SKM-1 treated with dmso at 0.1 percent for 144 hours (cell line): Measurements from ENCODE around the gene OR7C1.
"Not testable (repeated sequence)": the region's sequence is repeated elsewhere in the genome, so short reads cannot be mapped to it uniquely, and the experiment has no call there.

Experiments used
- DNase-seq: peaks from one replicate; lab custom pipeline; 2025; ENCODE audit not compliant: unreplicated experiment; lab: John Stamatoyannopoulos, UW

The OR7C1 gene

DNA sequence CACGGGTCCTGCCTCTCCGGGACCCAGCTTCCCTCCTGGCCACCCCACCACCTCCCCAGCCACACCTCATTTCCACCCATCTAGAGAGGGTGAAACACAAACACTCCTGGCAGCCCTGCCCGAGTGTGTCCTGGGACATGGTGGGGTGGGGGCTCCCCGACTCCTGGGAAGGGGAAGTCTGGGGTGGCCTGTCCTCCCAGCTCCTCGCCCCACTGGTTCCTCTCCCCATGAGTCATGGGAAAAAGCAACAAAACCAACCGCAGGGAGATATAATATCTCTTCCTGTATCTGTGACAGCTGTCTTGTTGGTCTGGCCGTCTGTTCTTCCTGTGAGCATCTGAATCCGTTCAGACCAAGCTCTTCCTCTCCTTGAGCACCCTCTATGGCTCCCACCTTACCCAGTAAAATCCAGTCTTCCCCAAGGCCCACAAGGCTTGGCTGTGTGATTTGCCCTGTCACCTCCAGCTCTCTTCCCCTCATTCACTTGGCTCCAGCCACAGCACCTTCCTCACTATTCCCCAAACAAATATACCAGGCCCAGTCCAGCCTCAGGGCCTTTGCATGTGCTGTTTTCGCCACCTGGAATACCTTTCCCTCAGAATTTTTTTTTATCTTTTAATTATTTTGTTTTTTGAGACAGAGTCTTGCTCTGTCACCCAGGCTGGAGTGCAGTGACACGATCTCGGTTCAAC is 49.7 kb downstream of the OR7C1 start:
- DNase-seq: peak; percentile 95

DNA sequence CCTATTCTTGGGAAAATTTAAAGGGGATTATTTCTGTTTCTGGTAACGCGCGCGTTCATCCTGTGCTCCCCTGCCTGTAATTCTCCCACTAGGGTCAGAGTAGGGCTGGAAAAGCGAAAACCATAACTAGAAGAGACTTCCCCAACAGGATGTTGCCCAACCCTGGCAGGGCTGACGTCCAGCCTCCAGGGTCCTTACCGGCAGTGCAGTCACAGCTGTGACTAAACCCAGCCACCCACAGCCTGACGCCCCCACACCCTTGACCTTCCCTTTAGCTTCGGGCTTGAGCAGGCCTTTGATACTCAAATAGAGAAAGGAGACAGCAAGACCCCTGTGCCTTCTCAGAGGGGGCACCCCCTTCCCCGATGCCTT is 50.3 kb downstream of the OR7C1 start:
- peak; percentile 68 for DNase-seq

DNA sequence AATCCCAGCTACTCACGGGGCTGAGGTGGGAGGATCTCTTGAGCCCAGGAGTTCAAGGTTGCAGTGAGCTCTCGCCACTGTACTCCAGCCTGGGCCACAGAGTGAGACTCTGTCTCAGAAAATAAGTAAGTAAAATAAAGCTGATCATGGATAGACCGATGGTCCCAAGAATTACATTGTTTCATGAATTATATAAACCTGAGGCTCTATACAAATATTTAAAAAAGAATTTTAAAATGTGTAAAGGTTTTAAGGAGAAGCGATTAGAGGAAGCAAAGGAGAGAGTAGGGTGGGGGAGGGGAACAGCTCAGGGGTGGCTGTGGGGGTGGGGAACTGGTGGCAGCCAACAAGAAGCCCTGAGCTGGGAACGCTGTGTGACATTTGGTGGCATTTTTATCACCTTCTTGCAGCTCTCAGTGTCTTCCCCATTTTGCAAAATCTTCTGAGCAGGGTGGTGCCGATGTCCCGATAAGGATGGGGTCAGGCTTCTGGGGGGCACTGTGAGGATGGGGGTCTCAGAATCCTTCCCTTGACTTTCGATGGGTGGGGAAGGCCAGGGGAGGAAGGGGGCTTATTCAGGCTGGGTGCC is 51.5 kb downstream of the OR7C1 start:
- peak; percentile 5 for DNase-seq

DNA sequence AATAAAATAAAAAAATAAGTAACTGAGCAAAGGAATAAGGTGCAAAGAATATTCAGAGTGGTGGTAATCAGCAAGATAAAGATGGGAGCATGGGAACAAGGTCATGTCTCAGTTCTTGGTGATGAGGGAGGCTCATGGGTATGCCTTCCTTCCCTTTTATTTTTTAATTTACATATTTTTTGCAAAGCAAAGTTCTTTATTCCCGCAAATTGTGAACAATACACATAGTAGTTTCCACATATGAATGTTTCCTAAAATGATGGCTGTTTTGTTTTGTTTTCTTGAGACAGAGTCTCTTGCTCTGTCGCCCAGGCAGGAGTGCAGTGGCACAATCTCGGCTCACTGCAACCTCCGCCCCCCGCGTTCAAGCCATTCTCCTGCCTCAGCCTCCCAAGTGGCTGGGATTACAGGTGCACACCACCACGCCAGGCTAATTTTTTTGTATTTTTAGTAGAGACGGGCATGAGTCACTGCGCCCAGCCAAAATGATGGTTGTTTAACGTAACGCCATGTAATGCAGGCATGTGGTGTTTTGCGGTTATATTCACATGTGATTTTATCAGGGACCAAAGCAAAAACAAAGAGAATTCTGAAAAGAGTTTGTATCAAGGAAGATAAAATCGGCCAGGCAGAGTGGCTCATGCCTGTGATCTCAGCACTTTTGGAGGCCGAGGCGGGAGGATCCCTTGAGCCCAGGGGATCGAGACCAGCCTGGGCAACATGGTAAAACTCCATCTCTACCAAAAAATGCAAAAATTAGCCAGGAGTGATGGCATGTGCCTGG is 52.2 kb downstream of the OR7C1 start:
- DNase-seq: no peak

DNA sequence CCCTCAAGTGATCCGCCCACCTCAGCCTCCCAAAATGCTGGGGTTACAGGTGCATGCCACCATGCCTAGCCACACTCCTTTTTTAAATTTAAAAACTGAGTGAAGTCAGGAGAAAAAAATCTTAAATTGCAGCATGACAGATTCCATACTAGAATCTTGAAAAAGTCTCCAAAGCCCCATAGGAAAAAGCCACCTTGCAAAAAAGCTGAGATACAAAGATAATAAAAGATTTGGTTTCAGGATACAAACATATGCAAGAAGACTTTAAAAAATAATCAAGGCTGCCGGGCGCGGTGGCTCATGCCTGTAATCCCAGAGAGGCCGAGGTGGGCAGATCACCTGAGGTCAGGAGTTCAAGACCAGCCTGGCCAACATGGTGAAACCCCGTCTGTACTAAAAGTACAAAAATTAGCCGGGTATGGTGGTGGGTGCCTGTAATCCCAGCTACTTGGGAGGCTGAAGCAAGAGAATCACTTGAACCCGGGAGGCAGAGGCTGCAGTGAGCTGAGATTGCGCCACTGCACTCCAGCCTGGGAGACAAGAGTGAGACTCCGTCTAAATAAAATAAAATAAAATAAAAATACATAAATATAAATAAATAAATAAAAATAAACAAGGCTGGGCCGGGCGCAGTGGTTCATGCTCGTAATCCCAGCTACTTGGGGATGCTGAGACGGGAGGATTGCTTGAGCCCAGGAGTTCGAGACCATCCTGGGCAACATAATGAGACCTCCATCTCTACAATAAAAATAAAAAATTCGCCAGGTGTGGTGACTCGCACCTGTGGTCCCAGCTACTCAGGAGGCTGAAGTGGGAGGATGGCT is 53.1 kb downstream of the OR7C1 start:
- DNase-seq: not testable (repeated sequence)

DNA sequence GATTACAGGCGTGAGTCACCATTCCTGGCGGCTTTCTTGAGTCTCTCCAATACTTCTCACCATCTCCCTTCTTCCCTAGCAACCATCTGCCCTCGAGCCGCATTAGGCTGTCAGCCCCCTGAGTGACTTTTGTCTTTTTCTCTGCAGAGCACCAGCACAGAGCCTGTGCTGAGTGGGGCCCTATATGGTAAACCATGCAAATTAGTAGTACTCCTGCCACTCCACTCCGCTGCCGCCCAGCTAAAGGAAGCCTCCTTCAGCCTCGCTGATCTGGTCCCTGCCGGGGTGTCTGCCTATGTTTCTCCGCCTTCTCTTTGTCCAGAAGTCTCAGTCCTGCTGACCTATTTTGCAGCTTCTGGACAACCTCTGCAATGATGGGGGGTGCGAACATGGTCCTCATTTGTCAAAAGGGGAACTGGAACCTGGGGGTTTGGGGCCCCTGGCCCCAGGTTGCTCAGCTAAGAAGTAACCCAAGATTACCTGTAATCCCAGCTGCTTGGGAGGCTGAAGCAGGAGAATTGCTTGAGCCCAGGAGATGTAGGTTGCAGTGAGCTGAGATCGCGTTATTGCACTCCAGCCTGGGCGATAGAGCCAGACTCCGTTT is 54.3 kb downstream of the OR7C1 start:
- DNase-seq: not testable (repeated sequence)

DNA sequence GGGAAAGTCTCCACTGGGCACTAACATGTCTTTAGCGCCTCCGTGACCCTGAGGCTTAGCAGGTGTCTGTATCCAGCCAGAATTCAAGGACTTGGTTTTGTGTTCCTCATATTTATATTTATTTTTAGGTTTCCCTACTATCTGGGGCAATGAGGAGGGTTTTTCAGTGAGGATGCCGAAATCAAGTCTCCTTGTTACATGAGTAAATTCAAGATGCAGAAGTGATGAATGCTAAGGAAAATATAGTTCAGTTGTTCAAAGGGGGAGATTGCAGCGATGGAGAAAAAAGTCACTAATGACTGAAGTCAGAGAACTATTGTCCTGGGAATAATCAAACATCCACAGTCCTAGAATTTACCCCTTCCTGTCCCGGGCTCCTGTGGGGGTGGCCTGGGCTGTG is 55.8 kb downstream of the OR7C1 start:
- DNase-seq: no peak

DNA sequence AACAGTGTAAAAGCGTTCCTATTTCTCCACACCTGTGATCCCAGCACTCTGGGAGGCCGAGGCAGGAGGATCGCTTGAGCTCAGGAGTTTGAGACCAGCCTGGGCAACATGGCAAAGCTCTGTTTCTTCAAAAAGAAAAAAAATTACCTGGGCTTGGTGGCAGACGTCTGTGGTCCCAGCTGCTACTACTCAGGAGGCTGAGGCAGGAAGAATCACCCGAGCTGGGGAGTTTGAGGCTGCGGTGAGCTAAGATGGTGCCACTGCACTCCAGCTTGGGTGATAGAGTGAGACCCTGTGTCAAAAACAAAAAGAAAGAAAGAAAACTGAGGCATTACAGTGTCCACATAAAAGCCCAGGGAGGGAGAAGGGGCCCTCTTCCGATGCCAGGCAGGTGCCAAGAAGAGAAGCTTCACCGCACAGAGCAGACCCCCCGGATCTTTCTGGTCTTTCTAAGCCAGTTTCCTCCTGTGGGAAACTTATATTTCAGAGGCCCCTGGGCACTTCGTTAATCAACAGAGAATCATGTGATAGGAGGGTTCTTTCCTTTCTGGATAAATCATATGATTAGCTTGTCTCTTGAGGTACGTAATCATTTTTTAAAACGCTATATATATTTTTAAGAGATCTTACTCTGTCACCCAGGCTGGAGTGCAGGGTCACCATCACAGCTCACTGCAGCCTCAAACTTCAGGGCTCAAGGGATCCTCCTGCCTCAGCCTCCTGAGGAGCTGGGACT is 56.7 kb downstream of the OR7C1 start, which contains the start of gene ADGRE2:
ADGRE2 (minus strand) TSS at position 451 of the 736 bp plus-strand sequence. CDS start 1,804 bp downstream, outside the sequence.
- not testable (repeated sequence) for DNase-seq

DNA sequence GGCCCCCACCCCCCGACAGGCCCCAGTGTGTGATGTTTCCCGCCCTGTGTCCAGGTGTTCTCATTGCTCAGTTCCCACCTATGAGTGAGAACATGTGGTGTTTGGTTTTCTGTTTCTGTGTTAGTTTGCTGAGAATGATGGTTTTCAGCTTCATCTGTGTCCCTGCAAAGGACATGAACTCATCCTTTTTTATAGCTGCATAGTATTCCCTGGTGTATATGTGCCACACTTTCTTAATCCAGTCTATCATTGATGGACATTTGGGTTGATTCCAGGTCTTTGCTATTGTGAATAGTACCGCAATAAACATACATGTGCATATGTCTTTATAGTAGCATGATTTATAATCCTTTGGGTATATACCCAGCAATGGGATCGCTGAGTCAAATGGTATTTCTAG is 57.3 kb downstream of the OR7C1 start:
- DNase-seq: not testable (repeated sequence)

DNA sequence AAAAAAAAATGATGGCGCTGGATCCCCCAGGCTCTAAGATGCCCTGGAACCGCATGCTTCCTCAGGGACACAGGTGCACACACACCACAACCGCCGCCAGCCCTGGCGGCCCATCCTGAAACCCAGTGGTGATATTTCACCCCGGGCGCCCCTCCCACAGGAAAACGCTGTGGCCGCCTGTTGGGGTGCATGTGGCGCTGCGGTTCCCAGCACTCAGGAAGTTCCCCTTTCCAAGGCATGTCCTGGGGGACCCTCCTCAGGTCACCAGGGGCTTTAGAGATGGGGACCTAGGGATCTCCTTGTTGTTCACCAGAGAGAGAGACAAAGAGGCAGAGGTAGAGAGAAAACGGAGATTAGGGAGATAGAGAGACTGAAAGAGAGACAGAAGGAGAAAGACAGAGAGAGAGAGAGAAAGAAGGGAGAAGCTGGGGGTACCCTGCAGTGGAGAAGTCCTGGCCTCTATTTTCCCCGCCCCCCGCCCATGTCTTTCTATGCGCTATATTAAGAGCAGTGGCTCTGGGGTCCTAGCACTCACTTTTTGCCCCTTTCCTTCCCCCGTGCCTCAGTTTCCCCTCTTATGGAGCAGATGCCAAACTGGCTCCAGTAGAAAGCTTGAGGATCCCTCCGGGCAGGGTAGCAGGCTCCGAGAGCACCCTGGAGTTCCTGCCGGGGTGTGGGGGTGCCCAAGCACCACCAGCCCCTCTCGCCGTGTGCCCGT is 59.0 kb downstream of the OR7C1 start:
- DNase-seq: peak; percentile 66

DNA sequence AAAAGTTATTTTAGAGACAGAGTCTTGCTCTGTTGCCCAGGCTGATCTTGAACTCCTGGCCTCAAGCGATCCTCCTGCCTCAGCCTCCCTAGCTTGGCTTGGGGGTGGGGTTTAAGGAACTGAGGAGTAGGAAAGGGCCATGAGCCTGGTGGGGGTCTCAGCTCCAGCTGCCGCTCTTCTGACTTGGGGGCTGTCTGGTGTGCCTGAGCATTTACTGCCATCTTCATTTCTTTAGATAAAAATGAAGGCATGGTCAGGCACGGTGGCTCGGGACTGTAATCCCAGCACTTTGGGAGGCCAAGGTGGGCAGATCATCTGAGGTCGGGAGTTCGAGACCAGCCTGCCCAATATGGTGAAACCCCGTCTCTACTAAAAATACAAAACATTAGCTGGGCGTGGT is 59.7 kb downstream of the OR7C1 start:
- DNase-seq: not testable (repeated sequence)

DNA sequence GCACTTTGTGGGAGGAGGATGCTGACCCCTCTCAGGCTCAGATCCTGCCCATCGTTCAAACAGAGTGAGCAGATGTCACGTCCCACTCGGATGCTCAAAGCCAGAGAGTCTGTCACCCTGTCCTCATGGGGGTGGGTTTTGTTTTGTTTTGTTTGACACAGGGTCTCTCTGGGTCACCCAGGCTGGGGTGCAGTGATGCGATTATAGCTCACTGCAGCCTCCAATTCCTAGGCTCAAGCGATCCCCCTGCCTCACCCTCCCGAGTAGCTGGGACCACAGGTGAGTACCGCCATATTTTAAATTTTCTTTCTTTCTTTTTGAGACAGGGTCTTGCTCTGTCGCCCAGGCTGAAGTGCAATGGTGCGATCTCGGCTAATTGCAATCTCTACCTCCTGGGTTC is 60.6 kb downstream of the OR7C1 start:
- no peak for DNase-seq

DNA sequence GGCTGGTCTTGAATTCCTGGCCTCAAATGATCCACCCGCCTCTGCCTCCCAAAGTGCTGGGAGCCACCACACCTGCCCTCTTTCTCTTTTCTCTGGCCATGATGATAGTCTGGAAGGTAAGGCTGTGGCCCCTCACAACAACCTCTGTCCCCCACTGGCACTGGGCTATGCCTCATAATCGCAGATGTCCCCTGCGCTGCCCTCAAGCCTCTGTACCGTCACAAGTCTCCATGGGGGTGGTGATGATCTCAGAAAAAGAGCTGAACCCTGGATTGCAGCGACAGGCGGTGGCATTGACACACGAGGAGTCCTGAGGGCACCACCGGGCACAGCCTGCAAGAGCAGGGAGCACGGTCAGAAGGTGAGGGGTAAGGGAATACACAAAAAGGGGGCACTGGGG is 61.3 kb downstream of the OR7C1 start:
- DNase-seq: not testable (repeated sequence)

DNA sequence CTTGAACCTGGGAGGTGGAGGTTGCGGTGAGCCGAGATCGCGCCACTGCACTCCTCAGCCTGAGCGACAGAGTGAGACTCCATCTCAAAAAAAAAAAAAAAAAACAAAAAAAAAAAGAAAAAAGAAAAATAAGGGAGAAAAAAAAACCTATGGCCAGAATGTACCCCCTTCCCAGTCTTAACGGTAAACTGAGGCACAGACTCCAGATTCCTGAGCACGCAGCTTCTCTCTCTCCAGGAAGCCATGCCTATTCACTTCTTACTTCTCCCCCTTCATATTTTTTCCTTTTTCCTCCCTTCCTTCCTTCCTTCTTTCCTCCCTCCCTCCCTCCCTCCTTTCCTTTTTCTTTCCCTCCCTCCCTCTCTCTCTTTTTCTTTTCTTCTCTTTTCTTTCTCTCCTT is 62.0 kb downstream of the OR7C1 start:
- no peak for DNase-seq

DNA sequence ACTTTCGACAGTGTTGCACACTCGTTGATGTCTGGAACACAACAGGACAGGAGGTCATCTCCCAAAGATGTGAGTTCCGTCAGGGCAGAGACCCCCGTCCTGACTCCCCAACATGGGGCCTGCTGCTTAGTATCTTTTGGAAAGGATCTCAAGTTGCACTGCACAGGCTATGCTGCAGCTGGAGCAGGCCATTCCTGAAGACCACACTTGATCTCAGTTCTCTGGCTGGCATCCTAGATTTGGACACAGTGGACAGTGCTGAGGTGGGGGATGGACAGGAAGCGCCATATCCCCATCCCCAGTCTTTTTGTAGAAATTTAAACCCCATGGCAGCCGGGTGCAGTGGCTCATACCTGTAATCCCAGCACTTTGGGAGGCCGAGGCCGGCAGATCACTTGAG is 62.5 kb downstream of the OR7C1 start:
- no peak for DNase-seq

DNA sequence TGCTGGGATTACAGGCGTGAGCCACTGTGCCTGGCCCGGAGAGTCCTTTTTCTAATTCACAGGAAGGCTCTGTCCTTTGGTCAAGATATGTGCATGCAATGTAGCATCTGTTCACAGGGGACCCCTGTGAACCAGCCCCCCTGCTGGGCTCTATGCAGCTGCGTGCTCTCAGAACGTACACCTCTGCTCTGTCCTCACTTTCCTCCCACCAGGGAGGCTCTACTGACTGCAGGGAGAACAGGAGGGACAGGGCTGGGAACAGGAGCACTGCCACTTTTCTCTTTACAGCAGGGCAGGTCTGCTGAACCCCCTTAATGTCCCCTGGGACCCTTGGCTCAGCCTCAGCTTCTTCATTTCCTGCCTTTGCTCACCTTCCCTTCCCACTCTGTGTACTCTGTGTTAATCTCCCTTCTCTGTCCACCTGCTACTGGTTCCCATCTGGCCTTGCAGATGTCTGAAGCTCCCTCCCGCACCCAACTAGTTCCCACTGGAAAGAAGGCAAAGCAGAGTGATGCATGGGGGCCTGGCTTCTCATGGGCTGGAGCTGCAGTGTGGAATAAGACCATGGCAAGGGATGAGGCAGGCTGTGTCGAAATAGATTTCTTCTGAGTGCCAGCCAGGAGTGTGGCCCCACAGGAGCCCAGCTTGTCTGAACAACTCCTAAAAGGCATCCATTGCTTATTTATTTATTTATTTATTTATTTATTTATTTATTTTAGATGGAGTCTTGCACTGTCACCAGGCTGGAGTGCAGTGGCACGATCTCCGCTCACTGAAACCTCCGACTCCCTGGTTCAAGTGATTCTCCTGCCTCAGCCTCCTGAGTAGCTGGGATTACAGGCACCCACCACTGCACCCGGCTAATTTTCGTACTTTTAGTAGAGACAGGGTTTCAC is 63.8 kb downstream of the OR7C1 start:
- DNase-seq: no peak

DNA sequence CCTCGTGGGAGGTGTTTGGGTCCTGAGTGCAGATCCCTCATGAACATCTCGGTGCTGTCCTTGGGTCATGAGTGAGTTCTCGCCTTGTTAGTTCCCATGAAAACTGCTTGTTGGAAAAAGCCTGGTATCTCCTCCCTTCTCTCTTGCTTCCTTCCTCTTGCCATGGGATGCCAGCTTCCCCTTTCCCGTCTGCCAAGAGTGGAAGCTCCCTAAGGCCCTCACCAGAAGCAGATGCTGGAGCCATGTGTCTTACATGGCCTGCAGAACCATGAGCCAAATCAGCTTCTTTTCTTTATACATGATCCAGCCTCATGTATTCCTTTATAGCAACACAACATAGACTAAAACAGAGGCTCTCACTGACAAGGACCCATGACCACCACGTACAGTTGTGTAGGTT is 64.8 kb downstream of the OR7C1 start:
- no peak for DNase-seq

DNA sequence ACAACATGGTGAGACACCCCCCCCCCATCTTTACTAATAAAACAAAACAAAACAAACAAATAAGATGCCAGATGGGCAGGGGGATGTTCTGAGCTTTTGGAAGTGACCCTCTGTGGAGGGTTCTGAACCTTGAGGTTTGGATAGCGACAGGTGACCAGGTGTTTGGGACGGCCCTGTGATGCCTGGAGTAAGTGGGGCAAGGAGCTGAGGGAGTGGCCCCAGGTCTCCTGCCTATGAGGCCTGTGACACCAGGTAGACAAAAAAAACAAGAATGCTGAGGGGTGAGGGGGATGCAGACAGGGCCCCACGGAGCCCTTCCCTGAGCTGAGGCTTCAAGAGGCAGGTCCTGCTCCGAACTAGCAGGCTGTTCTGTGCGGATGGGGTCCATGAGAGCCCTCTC is 65.8 kb downstream of the OR7C1 start:
- no peak for DNase-seq

DNA sequence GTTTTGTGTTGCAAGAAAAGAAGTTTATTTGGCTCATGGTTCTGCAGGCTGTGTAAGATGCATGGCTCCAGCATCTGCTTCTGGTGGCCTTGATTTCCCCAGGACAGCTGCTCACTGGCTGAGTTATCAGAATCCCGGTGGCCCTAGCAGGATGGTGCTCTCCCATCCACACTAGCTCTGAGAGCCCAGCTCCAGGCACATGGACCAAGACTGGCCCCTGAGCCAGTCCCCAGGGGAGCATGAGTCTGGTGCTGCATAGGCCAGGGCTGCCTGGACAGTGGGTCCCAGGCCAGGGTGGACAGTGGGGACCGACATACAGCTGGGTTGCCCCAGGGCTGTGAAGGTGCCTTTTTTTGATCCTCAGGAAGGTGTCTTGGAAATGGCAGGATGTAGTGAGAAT is 67.0 kb downstream of the OR7C1 start:
- no peak for DNase-seq
